GM19455 (cell line): ENCODE measurements around the gene MEGF6.

Source experiments
- ATAC-seq: cut with Tn5 transposase; IDR thresholded peaks from one replicate; pipeline ENCODE4 v1.9.1; 2021; ENCODE audit not compliant: unreplicated experiment

Gene MEGF6

DNA sequence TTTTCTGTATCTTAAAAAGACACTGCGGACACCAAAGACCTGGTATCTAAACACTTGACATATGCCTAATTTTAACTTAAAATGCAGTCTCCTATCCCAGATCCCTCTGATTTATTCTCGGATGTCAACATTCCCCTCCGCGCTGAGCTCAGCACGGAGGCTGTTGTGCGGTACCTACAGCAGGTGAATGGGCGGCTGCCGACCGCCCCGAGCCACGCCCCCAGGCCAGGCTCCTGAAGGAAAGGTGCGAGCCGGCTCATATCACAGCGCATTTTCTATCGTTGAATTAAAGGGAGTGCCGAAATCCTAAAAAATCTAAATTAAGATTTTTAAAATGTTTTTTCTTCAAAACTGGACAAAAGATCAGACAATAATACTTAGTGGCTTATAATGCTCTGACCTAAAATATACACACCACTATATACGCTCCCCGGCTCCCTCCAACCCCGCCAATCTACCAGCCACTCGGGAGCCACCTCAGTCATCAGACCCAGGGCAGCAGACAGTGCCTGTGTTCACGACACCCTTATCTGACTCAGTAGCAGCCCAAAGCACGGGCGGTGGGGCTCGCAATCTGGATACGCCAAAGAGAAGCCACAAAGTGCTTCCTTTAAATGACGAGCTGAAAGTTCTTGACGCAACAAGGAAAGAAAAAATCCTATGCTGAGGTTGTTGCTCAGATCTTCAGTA lies 34.5 kb upstream of the MEGF6 start:
- no peak for ATAC-seq

DNA sequence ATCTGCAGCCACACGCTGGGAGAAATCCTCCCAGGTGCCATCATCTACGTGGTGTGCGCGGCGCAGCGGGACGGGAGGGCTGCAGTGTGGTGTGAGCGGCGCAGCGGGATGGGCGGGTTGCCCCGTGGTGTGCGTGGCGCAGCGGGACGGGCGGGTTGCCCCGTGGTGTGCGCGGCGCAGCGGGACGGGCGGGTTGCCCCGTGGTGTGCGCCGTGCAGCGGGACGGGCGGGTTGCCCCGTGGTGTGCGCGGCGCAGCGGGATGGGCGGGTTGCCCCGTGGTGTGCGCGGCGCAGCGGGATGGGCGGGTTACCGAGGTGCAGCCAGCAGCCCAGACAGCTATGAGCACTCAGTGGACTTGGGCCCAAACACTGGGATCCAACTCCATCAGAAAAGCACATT lies 33.9 kb upstream of the MEGF6 start:
- no peak for ATAC-seq

DNA sequence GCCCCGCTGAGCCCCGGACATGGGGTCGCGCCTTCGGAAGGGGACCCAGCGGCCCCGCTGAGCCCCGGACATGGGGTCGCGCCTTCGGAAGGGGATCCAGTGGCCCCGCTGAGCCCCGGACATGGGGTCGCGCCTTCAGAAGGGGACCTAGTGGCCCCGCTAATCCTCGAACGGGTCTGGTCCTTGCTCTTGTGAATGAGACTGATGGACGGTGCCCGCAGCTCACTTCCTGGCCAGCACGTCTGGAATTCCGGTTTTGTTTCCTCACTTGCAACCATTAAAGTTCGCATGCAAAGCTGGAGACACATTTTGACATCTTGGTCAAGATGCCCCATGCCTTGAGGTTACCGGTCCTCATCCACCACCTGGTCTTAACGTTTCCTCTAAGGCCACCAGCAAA lies 33.0 kb upstream of the MEGF6 start:
- ATAC-seq = no peak

DNA sequence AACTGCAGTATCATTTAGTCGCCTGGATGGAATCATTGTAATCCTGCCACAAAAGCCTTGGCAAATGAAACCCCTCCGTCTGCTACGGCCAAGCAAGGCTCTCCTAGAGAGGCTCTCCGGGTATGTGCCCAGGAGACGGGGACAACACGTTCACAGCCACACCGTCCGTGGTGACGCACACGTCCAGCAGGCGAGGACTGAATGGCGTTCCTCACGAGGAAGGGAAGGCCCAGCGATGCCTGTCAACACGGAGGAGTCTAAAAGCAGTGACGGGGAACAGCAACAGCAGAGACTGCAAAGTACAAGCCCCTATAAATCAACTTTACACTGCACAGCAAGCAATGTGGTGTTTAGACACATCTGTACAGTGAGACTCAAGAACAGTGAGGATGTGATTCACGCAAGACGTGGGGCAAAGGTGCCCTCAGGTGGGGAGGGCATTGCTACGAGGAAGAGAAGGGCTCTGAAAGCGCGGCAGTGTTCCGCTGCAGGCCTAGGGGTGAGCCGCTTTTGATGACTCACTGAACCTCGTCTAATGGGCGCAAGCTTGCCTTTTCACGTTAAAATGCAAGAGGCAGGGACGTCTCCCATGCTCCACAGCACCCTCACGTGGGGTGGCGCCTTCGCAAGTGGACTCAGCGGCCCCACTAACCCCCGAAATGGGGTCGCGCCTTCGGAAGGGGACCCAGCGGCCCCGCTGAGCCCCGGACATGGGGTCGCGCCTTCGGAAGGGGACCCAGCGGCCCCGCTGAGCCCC lies 31.8 kb upstream of the MEGF6 start:
- no peak for ATAC-seq

DNA sequence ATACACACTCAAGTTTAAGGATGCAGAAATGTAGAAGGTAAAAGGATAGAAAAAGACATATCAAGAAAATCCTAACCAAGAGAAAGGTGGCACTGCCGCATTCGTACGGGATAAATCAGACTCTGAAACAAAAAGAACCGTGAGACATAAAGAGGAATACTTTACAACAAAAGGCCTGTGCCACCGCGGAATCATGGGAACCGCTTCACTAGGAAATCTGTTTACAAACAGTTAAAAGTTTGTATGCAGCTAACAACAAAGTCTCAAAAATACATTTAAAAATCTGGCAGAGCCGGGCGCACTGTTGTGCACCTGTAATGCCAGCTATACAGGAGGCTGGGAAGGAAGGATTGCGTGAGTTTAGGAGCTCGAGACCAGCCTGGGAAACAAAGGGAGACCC lies 30.5 kb upstream of the MEGF6 start:
- no peak for ATAC-seq

DNA sequence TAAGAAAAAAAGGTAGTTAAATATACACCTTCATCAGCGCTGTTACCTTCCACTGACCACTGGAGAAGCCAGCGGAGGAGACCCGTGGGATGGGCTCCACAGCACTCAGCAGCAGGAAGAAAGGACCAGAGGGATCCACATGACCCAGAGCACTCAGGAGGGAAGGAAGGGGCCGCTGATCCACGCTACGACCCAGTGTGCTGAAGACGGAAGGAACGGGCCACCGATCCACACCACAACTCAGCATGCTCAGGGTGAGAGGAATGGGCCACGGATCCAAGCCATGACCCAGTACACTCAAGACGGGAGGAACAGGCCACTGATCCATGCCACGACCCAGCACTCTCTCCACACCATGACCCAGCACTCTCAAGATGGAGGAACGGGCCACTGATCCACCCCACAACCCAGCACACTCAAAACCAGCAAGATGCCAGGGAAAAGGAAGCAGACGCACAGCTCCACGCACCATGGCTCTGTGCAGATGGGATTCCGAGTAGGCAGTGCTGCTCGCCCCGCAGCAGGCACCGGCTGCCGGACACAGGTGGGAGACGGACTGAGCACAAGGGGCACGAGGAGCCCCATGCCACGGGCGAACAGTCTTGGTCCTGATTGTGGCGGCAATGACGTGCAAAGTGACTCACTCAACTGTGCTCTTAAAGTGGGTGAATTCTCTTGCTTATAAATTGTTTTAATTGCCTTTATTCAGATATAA lies 29.9 kb upstream of the MEGF6 start:
- ATAC-seq = no peak

DNA sequence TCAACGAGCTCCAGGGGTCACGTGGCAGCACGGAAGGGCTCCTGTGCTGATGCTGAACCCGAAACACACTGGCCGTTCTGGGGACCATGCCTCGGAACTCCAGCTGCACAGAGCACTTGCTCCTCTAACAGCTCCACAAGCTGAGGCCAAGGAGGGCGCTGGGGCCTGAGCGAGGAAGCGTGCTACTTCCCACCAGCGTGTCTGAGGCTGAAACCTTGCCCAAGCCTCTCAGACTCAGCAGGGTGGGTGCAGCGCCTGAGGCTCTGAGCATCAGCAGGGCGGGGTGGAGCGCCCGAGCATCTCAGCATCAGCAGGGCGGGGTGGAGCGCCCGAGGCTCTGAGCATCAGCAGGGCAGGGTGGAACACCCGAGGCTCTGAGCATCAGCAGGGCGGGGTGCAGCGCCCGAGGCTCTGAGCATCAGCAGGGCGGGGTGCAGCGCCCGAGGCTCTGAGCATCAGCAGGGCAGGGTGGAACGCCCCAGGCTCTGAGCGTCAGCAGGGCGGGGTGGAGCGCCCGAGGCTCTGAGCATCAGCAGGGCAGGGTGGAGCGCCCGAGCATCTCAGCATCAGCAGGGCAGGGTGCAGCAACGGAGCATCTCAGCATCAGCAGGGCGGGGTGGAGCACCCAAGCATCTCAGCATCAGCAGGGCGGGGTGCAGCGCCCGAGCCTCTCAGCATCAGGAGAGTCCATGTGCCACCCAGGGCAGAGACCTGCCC lies 29.0 kb upstream of the MEGF6 start:
- no peak for ATAC-seq

DNA sequence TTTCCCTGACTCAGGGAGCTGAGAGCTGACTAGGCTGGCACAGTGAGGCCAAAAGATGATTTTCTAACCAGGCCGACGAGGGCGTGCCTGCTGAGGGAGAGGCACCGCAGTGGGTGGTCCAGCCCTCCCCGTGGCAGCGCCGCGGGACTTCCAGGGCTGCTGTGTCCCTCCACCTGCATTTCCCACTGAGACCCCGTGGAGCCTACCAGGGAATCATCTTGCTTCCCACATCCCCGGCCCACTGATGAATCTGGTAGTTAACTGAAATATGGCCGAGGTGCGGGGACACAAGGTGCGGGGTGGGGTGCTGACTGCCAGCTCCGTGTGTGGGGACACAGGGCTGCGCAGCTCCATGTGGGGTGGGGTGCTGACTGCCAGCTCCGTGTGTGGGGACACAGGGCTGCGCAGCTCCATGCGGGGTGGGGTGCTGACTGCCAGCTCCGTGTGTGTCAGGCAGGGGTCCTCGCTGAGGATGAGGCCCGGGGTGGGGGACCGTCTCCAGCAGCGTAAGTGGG lies 28.1 kb upstream of the MEGF6 start:
- no peak for ATAC-seq

DNA sequence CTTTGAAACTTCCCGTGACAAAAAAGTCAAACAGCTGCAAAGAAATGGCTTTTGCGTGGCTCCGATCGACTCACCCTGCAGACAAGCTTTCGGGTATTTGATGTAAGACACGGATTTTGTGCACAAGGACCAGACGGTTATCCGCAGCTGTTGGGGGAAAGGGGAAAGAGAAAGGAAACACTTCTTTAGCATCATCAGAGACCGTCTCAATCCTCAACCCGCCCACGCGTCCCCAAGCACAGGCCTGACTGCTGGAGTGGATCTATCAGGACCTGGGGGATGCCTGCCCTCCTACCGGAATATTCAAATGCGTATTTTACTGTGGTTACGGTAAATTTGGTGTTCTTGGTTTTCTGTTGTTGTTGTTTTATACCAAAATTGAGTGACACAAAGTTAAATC lies 27.4 kb upstream of the MEGF6 start:
- no peak for ATAC-seq

DNA sequence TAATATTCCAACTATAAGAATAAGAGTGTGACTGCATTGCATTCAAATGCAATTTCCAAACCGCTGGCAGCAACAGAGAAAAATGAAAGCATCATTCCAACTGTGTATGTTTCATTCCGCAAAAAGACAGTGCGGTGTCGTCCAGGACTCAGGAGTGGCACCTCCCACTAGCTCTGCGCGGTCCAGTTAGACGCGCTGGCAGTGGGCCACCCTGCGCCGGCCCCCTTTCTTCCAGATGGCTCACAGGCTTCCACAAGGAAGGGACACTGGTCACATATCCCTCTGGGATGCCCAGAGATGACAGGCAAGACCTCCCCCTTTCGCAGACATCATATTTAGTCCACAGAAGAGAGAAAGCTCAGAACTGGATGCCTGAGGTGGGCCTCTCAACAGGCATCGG lies 26.7 kb upstream of the MEGF6 start:
- no peak for ATAC-seq

DNA sequence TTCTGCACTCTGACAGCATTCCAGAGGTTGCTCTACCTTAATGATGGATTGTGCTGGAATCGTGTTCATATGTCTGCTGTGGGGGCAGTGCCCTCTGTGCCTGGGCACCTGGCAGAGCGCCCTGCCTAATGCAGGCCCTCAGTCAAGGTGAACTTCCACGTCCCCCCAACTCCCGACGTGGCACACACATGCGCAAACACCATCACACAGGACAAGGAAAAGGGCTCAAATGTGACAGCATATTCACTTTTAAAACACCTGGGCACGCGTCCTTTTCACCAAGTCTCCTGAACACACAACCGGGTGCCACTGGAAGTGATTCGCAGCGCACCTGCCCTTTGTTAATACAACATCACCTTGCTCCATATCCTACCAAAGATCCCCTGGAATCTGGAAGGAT lies 25.2 kb upstream of the MEGF6 start:
- no peak for ATAC-seq

DNA sequence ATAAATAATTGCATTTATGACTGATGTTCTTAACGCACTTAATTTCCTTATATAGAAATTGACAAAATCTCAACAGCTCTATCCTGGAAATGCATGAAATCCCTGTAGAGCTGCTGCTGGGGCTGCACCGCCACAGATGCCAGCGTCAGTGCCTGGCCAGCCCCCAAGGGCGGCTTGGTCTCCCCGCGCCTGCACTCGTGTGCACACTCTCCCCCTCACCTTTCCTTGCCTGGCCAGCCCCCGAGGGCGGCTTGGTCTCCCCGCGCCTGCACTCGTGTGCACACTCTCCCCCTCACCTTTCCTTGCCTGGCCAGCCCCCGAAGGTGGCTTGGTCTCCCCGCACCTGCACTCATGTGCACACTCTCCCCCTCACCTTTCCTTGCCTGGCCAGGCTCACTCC lies 24.8 kb upstream of the MEGF6 start:
- no peak for ATAC-seq

DNA sequence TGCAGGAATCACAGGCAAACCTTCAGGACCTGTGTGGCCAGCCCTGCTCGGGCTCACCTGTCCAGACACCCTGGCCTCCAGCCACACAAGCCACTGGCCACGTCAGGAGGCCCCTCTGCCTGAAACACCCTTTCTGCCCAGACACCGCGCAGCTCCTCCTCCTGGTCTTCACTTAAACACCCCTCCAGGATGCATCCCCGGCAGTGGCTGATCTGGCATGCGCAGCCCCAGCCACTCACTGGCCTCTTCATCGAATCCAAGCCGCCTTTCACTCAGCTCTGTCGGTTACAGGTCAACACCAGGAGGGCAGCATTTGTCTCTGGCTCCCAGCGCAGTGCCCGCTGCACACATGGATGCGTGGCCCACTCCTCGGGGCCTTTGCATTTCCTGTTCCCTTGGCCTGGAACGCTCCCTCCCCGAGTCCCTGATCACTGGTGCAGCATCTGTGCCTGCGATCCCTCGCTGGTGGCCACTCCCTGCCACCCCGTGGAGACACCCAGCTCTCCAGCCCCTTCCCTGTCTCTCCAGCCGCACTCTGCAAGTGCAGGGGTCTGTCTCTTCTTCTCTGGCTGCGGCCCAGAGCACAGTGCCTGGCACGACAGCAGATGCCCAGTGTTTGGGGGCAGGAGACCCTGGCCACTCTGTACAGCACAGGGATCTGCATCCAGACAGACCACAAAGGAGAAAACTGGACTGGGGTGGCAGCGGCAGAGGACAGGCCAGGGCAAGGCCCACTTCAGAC lies 22.9 kb upstream of the MEGF6 start:
- ATAC-seq = no peak

DNA sequence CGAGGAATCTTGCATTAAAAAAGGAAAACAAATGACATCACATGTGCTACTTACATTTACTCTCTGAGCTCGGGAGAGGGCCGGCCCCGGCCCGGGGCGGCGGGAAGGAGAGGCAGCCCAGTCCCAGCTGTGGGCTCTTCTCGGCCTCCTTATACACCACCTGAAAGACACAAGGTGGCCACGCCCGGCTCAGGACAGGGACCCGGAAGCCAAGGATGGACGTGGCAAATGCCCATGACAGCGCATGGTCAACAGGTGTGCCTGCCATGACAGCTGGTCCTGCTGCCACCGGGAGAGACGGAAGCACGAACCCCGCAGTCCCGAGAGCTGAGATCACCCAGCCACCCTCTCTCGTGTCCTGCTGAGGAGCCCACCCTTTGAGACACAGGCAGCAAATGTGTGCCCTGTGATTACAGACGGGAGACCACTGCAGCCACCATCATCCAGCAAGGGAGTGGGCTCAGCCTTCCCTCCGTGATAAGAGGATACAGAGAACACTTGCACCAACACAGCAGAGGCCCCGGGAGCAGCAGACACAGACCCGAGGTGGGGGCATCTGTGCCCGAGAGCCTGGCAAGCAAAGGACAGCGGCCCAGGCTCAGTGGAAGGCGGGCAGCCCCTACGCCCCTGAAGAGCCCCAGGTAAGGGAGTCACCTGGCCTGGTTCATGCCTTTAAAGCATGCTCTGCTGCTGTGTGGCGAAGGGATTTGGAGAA lies 22.2 kb upstream of the MEGF6 start:
- no peak for ATAC-seq

DNA sequence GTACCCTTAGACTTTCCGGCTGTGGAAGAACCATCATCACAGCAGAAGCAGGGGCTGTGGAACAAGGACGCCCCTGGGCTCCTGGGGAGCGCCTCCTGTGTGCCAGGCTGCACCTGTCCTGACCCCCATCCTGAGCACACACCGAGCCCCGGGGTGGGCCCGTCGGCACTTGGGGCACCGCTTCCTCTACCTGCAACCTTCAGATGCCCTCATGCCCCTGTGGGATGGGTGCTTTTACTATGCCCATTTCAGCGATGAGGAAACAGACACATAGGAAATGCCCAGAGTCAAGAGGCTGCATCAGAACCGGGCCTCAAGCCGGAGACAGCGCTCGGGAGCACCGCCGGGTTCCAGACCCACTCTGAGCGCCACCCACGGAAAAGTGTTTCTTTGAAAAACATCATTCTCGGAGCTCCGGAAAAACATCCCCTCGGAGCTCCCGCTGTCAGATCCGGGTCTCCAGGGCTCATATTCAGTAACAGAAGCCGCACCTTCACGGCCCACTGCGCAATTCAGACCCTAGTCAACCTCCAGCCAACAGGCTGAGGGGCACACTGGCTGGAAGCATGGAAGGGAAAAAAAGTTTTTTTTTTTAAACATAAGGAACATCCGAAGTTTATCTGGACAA lies 21.5 kb upstream of the MEGF6 start:
- no peak for ATAC-seq

DNA sequence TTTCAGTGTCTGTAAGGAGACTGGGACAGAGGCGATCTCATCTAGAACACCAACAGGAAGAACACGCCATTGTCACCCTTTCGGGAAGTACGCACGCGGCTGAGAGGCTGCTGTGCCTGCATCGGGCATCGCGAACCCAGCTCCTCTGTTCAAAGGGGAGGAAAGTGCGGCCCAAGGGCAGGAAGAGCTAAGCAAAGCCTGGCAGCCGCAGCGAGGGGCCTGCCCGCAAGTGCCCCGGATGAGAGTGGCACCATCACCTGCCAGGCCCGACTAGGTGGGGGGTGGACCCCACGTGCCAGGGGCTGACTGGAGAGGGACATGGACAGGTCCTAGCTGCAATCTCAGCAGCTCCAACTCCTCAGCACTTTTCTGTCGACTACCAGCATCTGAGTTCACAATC lies 21.0 kb upstream of the MEGF6 start:
- no peak for ATAC-seq

DNA sequence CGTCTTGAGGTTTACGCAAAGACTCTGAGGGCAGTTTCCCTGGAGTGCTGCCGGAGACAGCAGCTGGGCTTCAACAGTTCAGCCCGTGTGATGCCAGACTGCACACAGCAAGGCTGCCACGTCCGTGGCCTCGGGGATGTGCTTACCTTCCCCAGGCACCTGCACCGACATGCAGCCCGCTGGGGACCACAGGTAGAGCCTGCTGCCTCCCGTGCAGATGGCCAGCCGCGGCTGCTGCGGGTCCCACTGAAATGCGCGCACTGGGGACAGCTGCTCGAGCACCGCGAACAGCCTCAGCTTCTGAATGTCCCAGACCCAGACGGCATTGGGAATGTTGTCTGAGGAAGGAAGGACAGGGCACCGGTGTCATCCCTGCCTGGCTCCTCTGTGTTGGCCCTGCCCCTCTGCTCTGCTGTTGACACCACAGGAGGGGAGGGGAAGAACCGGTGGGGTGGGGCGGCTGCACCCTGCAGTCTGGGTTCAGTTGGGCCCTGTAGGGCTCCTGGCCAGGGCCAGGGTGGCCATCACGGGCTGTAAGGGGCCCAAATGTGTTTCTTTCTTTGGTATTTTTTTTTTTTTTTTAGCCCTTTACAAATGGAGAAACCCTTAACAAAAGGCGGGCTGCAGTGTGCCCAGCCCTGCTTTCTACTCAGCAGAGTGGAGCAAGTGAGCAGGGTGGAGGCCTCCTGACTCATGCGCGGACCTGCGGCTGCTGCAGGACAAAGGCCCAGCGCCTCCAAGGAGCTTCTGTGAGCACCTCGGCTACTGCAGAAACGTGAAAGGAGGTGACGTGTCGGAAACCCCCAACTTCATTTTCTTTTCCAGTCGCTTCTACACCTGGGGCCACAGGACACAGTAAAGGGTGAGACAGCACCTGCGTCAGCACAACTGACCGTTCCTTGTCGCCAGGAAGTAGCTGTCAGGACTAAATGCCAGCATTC lies 20.3 kb upstream of the MEGF6 start:
- ATAC-seq = no peak

DNA sequence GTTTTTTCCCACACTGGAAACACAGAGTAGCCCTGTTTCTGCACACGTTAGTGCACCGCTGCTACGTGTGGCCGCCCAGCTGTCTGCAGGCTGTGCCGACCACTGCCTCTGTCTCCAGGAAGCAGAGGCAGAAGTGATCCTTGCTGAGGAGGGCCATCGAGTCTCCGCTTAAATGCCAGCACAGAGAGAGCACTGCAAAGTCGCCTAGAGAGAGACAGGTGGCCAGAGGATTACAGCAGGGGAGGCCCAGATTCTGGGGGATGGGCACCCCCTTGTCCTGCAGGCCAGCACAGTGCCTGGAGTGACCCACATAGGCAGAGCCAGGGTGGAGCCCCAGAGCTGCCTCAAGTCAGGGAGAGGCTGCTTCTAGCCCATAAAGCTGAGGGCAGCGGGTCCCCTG lies 19.6 kb upstream of the MEGF6 start:
- no peak for ATAC-seq
